BJ (cell line): Measurements from ENCODE around the gene RCOR3. TPM values are rescaled to one million over a fixed set of nuclear protein-coding genes. Genes with fewer than 3 reads are reported as not detected.

ENCODE experiments used
- polyA plus RNA-seq: library from polyadenylated mRNA; depleted of rRNA; stranded (reverse); fragments of >200 nt; gene quantifications from 2 replicates; pipeline ENCODE4 v1.2.3, GENCODE V29; 2011; rRNA removed

RCOR3 gene
- polyA plus RNA-seq, 1 experiment: 27.7 TPM

Other genes with a start within 250 kb of the RCOR3 start
- 3.5 and 5.8 TPM in 2 replicates for gene KCNH1, start 125.2 kb upstream of the RCOR3 start, polyA plus RNA-seq
- 31.6 and 39.8 TPM in 2 replicates for gene TRAF5, start 67.5 kb downstream of the RCOR3 start, polyA plus RNA-seq
- gene RD3, start 232.8 kb downstream of the RCOR3 start, polyA plus RNA-seq: not detected in 2 replicates